H1 (cell line): ENCODE results near the gene TNNT3. TPM values are rescaled to one million over a fixed set of nuclear protein-coding genes. Genes with fewer than 3 reads are reported as not detected.
"Not testable (repeated sequence)": the region's sequence is repeated elsewhere in the genome, so short reads cannot be mapped to it uniquely, and the experiment has no call there.

ENCODE experiments used
- CTCF ChIA-PET: fragments of 300-600 bp; sonication (Branson Sonifier 250); formaldehyde crosslinking; loops from one replicate; lab custom pipeline; 2021; ENCODE audit not compliant: partially characterized antibody; lab: Charles Lee
- POLR2A ChIA-PET: fragments of 300-600 bp; sonication (Branson Sonifier 250); formaldehyde crosslinking; loops from one replicate; lab custom pipeline; 2021; ENCODE audit warnings: inconsistent platforms; ENCODE audit not compliant: partially characterized antibody; lab: Charles Lee
- DNase-seq, 2 experiments: peaks; one replicate each; pipeline versions ENCODE4 v3.0.0 to v3.0.0-alpha.2; 2010 to 2022; ENCODE audit warnings: low spot score in 2 of 2, low read depth in 1 of 2, mixed read lengths in 1 of 2
- FAIRE-seq: peaks from 2 replicates; lab custom pipeline; 2011; peaks lifted over from hg19 to GRCh38; lab: Jason Lieb, UNC
- H2AFZ ChIP-seq: 2 replicates; pipeline ENCODE4 v1.8.1; 2012; ENCODE audit warnings: low read length, inconsistent platforms
- H2AK5ac ChIP-seq: 2 replicates; pipeline ENCODE4 v1.6.1; 2013; ENCODE audit warnings: low read depth, low read length
- H2BK120ac ChIP-seq: replicated peaks from 2 replicates; pipeline ENCODE3; 2013; ENCODE audit warnings: low read depth, low read length, inconsistent platforms
- H2BK12ac ChIP-seq: 2 replicates; pipeline ENCODE4 v1.6.1; 2013; ENCODE audit warnings: low read depth, low read length
- H2BK15ac ChIP-seq: 2 replicates; pipeline ENCODE4 v1.6.1; 2013; ENCODE audit warnings: low read length
- H2BK20ac ChIP-seq: 2 replicates; pipeline ENCODE4 v1.6.1; 2013; ENCODE audit warnings: low read length
- H2BK5ac ChIP-seq: 2 replicates; pipeline ENCODE4 v1.6.1; 2013; ENCODE audit warnings: low read depth, low read length
- H3K14ac ChIP-seq: 2 replicates; pipeline ENCODE4 v1.6.1; 2013; ENCODE audit warnings: inconsistent platforms; ENCODE audit not compliant: insufficient read length
- H3K18ac ChIP-seq: 2 replicates; pipeline ENCODE4 v1.6.1; 2013; ENCODE audit warnings: low read length; ENCODE audit errors: extremely low read depth
- H3K23ac ChIP-seq: 2 replicates; pipeline ENCODE4 v1.6.1; 2013; ENCODE audit warnings: inconsistent platforms; ENCODE audit not compliant: insufficient read length
- H3K23me2 ChIP-seq: 2 replicates; pipeline ENCODE4 v1.6.1; 2013; ENCODE audit warnings: low read depth, low read length
- H3K27ac ChIP-seq: 2 replicates; pipeline ENCODE4 v1.6.1; 2011; ENCODE audit warnings: low read depth, low read length, inconsistent platforms
- H3K27me3 ChIP-seq, 4 experiments: replicated peaks in 1 of 4; 1 replicate in 1 of 4; 2 replicates in 3 of 4; pipeline versions ENCODE4 v1.6.1 to v1.8.1; 2011 to 2013; ENCODE audit warnings: low read length in 3 of 4, mild to moderate bottlenecking in 3 of 4, inconsistent platforms in 2 of 4, mixed read lengths in 2 of 4, moderate library complexity in 1 of 4; ENCODE audit not compliant: control insufficient read depth in 3 of 4, insufficient read depth in 3 of 4; ENCODE audit errors: extremely low read depth in 1 of 4
- H3K36me3 ChIP-seq, 4 experiments: 2 replicates each; pipeline versions ENCODE4 v1.6.1 to v1.8.1; 2011 to 2013; ENCODE audit warnings: mild to moderate bottlenecking in 4 of 4, low read length in 3 of 4, moderate library complexity in 2 of 4, control low read depth in 1 of 4, inconsistent platforms in 1 of 4; ENCODE audit not compliant: insufficient read depth in 4 of 4, control insufficient read depth in 2 of 4
- H3K4ac ChIP-seq: replicated peaks from 2 replicates; pipeline ENCODE3; 2013; ENCODE audit warnings: low read length, low read depth, mixed read lengths, inconsistent platforms; ENCODE audit not compliant: insufficient read length
- H3K4me1 ChIP-seq, 4 experiments: replicated peaks in 1 of 4; 1 replicate in 1 of 4; 2 replicates in 3 of 4; pipeline versions ENCODE4 v1.6.1 to v1.8.1; 2011 to 2013; ENCODE audit warnings: low read length in 3 of 4, inconsistent platforms in 2 of 4, mixed read lengths in 1 of 4; ENCODE audit not compliant: insufficient read depth in 4 of 4, control insufficient read depth in 3 of 4
- H3K4me2 ChIP-seq, 2 experiments: 2 replicates each; pipeline versions ENCODE4 v1.6.1 to v1.8.1; 2011 to 2013; ENCODE audit warnings: low read depth in 2 of 2, low read length in 2 of 2, control low read depth in 1 of 2, inconsistent platforms in 1 of 2, mild to moderate bottlenecking in 1 of 2; ENCODE audit not compliant: insufficient read depth in 1 of 2
- H3K4me3 ChIP-seq, 4 experiments: fragments of 200-600, 300-600 bp in 1 of 4; sonication (generic), shearing (Covaris generic), sonication (Bioruptor Twin) in 1 of 4; 2 replicates each; pipeline versions ENCODE4 v1.5.1 to v1.8.1; 2011 to 2016; ENCODE audit warnings: low read length in 4 of 4, low read depth in 3 of 4, control low read depth in 2 of 4, inconsistent platforms in 2 of 4, mild to moderate bottlenecking in 2 of 4, mixed read lengths in 1 of 4, moderate library complexity in 1 of 4; ENCODE audit not compliant: insufficient read depth in 2 of 4; ENCODE audit errors: extremely low read depth in 1 of 4
- H3K56ac ChIP-seq: replicated peaks from 2 replicates; pipeline ENCODE3; 2013; ENCODE audit warnings: low read depth, mild to moderate bottlenecking, mixed read lengths, low read length, inconsistent platforms; ENCODE audit not compliant: insufficient read length
- H3K79me1 ChIP-seq: 2 replicates; pipeline ENCODE4 v1.6.1; 2013; ENCODE audit warnings: low read depth, low read length, control low read depth
- H3K79me2 ChIP-seq, 2 experiments: 2 replicates each; pipeline versions ENCODE4 v1.6.1 to v1.8.1; 2012 to 2013; ENCODE audit warnings: low read length in 2 of 2, mild to moderate bottlenecking in 2 of 2, inconsistent platforms in 1 of 2; ENCODE audit not compliant: insufficient read depth in 2 of 2, control insufficient read depth in 1 of 2
- H3K9ac ChIP-seq, 4 experiments: replicated peaks in 1 of 4; 1 replicate in 1 of 4; 2 replicates in 3 of 4; pipeline versions ENCODE4 v1.6.1 to v1.8.1; 2011 to 2013; ENCODE audit warnings: low read depth in 3 of 4, low read length in 3 of 4, control low read depth in 2 of 4, mild to moderate bottlenecking in 2 of 4, moderate library complexity in 2 of 4, inconsistent platforms in 1 of 4; ENCODE audit errors: extremely low read depth in 1 of 4
- H3K9me3 ChIP-seq, 2 experiments: 2 replicates each; pipeline versions ENCODE4 v1.6.1 to v1.8.1; 2012 to 2013; ENCODE audit warnings: mild to moderate bottlenecking in 2 of 2, moderate library complexity in 2 of 2, control low read depth in 1 of 2, inconsistent platforms in 1 of 2, low read depth in 1 of 2, low read length in 1 of 2, mixed read lengths in 1 of 2; ENCODE audit not compliant: insufficient read depth in 2 of 2
- H4K20me1 ChIP-seq, 2 experiments: replicated peaks in 1 of 2; 2 replicates each; pipeline versions ENCODE3 to v1.8.1; 2011 to 2013; ENCODE audit warnings: inconsistent platforms in 2 of 2, low read length in 2 of 2, mild to moderate bottlenecking in 1 of 2; ENCODE audit not compliant: insufficient read depth in 2 of 2, control insufficient read depth in 1 of 2
- H4K5ac ChIP-seq: 2 replicates; pipeline ENCODE4 v1.6.1; 2013; ENCODE audit warnings: low read length, low read depth, mixed read lengths, inconsistent platforms; ENCODE audit not compliant: insufficient read length
- H4K8ac ChIP-seq: 2 replicates; pipeline ENCODE4 v1.8.0; 2013; ENCODE audit warnings: mild to moderate bottlenecking, moderate library complexity, low read length, inconsistent platforms; ENCODE audit not compliant: insufficient read depth; ENCODE audit errors: extremely low read depth
- H4K91ac ChIP-seq: replicated peaks from 2 replicates; pipeline ENCODE3; 2013; ENCODE audit warnings: low read length, mixed read lengths, inconsistent platforms; ENCODE audit not compliant: insufficient read length
- WGBS, 2 experiments: shearing (Covaris generic) in 1 of 2; methylation state at CpG; one replicate each; pipeline versions ENCODE4 v1.1.6 to v1.1.7; 2013 to 2015; ENCODE audit warnings: low lambda C conversion rate in 2 of 2, mixed read lengths in 2 of 2, inconsistent platforms in 1 of 2, low coverage in 1 of 2, missing lambda C conversion rate in 1 of 2; ENCODE audit not compliant: insufficient replicate concordance in 2 of 2, insufficient coverage in 1 of 2, insufficient read length in 1 of 2; ENCODE audit errors: extremely low coverage in 1 of 2, missing lambda C conversion rate in 1 of 2; 5-methylcytosine and 5-hydroxymethylcytosine counted together
- polyA plus RNA-seq, 7 experiments: library from polyadenylated mRNA; depleted of rRNA in 3 of 7; stranded (reverse) in 5 of 7; unstranded in 2 of 7; fragments of >200 nt in 5 of 7; fragments of 200-250 nt in 2 of 7; gene quantifications; 1 replicate in 5 of 7; 2 replicates in 1 of 7; 4 replicates in 1 of 7; pipeline versions ENCODE4 v1.2.1 to v1.2.3, GENCODE V29; 2011 to 2013; ENCODE audit warnings: missing spikeins in 2 of 7, mixed read lengths in 2 of 7
- total RNA-seq: library from RNA; stranded (reverse); fragmentation: NEBNext Ultra II Directional; extraction: Animal tissue kit (Norgen Biotek cat#: 25700); gene quantifications from 2 replicates; pipeline ENCODE4 v1.2.1, GENCODE V29; 2021

The TNNT3 gene
- total and polyA plus RNA-seq, 2 of the 8 experiments (the other 6 are each of a cell fraction or from before 2014, with no cell fraction given): not detected

DNA sequence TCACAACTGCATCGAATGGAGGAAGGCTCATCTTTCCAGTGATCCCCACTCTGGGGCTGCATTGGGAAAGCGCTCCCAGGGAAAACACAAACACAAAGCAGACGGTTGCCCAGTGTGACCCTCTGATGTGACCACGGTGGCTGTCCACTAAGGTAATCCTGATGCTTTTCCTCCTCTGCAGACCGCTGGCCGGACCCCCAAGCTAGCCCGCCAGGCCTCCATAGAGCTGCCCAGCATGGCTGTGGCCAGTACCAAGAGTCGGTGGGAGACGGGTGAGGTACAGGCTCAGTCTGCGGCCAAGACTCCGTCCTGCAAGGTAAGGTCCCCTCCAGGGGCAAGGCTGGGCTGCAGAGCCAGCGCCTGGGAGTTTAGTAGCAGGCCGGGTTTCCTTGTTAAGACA lies 33.0 kb upstream of the TNNT3 start:
- H3K14ac ChIP-seq, H3K79me1 ChIP-seq, H2BK5ac ChIP-seq, H4K20me1 ChIP-seq, H3K4ac ChIP-seq, H2BK15ac ChIP-seq, H3K23ac ChIP-seq, H3K27ac ChIP-seq, H3K18ac ChIP-seq, FAIRE-seq, H3K56ac ChIP-seq, H2BK120ac ChIP-seq, H2BK12ac ChIP-seq, H3K9ac ChIP-seq, H3K4me3 ChIP-seq, H3K36me3 ChIP-seq, H3K4me1 ChIP-seq, H4K91ac ChIP-seq, H2AFZ ChIP-seq, H2BK20ac ChIP-seq, H3K4me2 ChIP-seq, DNase-seq, H2AK5ac ChIP-seq, H3K79me2 ChIP-seq, H3K27me3 ChIP-seq, H4K8ac ChIP-seq, H3K9me3 ChIP-seq, POLR2A ChIA-PET, H4K5ac ChIP-seq: not testable (repeated sequence)
- H3K23me2 ChIP-seq: peaks cover 16% of the 10 kb centered on the region; the same call in 1 of the 2 replicates
- CTCF ChIA-PET: interaction anchor here (1.6 to 1.8 kb wide), 2 partner anchors 8 to 10 kb away, joined by 6 to 7 read pairs; no protein-coding TSS in a partner anchor
- WGBS, 2 experiments: 83% methylated on average over 13 of the region's 13 CpGs; no CpG with 5 or more reads in 1 of the 2 experiments
